Fibroblast of mammary gland (primary cell): ENCODE results near the gene MBD3L3.
A peak's percentile ranks its signal among the peaks of the same experiment; 100 is the strongest.

Experiments
- DNase-seq: peaks from one replicate; pipeline ENCODE4 v3.0.0-alpha.2; 2010; ENCODE audit warnings: low read depth
- H3K4me3 ChIP-seq: 2 replicates; pipeline ENCODE4 v1.5.1; 2011; ENCODE audit warnings: low read depth, mild to moderate bottlenecking, low read length, moderate library complexity; ENCODE audit not compliant: control insufficient read depth
- CTCF ChIP-seq: conservative IDR thresholded peaks from 2 replicates; pipeline ENCODE4 v1.5.1; 2011; ENCODE audit warnings: low read depth, low read length, inconsistent platforms; ENCODE audit not compliant: control insufficient read depth, insufficient read depth

MBD3L3 gene

GRCh38 chr19:7098096-7098495, 39.6 kb upstream of the MBD3L3 start:
- TF ChIP-seq CTCF, result no peak
- peak overlapping the region; percentile 66 for H3K4me3 ChIP-seq
- DNase-seq, result no peak

GRCh38 chr19:7088999-7089398, 30.5 kb upstream of the MBD3L3 start:
- no peak for DNase-seq
- TF ChIP-seq CTCF, result no peak
- no peak overlapping the region for H3K4me3 ChIP-seq

GRCh38 chr19:7083076-7083956, 24.8 kb upstream of the MBD3L3 start:
- H3K4me3 ChIP-seq, result no peak overlapping the region
- no peak for TF ChIP-seq CTCF
- peak; percentile 56 for DNase-seq

GRCh38 chr19:7078008-7078407, 19.5 kb upstream of the MBD3L3 start:
- no peak overlapping the region for H3K4me3 ChIP-seq
- no peak for TF ChIP-seq CTCF
- DNase-seq, result no peak

- TF ChIP-seq CTCF, result no peak
- no peak overlapping the region for H3K4me3 ChIP-seq
- DNase-seq, result no peak
These were observed 17.7 kb upstream of the MBD3L3 start for GRCh38 chr19:7076151-7076550.

GRCh38 chr19:7074705-7075282, 16.3 kb upstream of the MBD3L3 start:
- no peak for DNase-seq
- TF ChIP-seq CTCF, result no peak
- no peak overlapping the region for H3K4me3 ChIP-seq
